ENCODE measurements around the gene USP28.

GRCh38 chr11:113814181-113814580, 61.2 kb downstream of the USP28 start:
- TF ChIP-seq CTCF (IDR thresholded peaks at IDR 0.05) (no peak), POLR2A (IDR thresholded peaks at IDR 0.05) (no peak)
